Stimulated activated memory B cell treated with anti-CD40 and anti-IgM and Interleukin-4, amounts not matched to agents 10 μg/mL and 1 μg/mL and 100 μg/mL, for 72 hours (primary cell): ENCODE data around the gene GH1.
"Not testable (repeated sequence)": the region's sequence is repeated elsewhere in the genome, so short reads cannot be mapped to it uniquely, and the experiment has no call there.

Source experiments
- ATAC-seq: fragments of 150-1000 bp; cut with Tn5 transposase; 2 replicates; pipeline ENCODE4 v1.10.0; 2021
- H3K27ac Mint-ChIP-seq: one replicate; pipeline ENCODE4 v1.8.0; 2022; ENCODE audit warnings: mild to moderate bottlenecking, mixed read lengths
- H3K27me3 Mint-ChIP-seq: one replicate; pipeline ENCODE4 v1.8.0; 2022; ENCODE audit warnings: mixed read lengths
- H3K36me3 Mint-ChIP-seq: one replicate; pipeline ENCODE4 v1.8.0; 2022; ENCODE audit warnings: mixed read lengths
- H3K4me1 Mint-ChIP-seq: one replicate; pipeline ENCODE4 v1.8.0; 2022; ENCODE audit warnings: mixed read lengths
- H3K4me3 Mint-ChIP-seq: one replicate; pipeline ENCODE4 v1.8.0; 2022; ENCODE audit warnings: mild to moderate bottlenecking, moderate library complexity, mixed read lengths
- H3K9me3 Mint-ChIP-seq: one replicate; pipeline ENCODE4 v1.8.0; 2022; ENCODE audit warnings: mixed read lengths

Gene GH1

DNA sequence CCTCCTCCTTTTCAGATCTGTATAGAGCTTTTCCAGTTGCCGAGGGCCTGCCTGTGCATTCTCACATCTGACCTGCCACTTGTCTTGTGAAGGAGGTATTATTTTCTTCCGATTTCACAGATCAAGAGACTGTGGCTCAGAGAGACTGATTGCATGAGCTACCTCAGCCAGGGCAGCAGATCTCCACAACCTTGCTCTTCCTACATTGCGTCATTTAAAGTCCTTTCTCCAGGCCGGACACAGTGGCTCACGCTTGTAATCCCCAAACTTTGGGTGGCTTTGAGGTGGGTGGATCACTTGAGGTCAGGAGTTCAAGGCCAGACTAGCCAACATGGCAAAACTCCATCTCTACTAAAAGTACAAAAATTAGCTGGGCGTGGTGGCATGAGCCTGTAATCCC lies 1.4 kb upstream of the GH1 start:
- H3K9me3 Mint-ChIP-seq, H3K36me3 Mint-ChIP-seq, ATAC-seq, H3K27me3 Mint-ChIP-seq: not testable (repeated sequence)
- Mint-ChIP-seq H3K27ac (peak overlapping the region; percentile 83), H3K4me3 (peak overlapping the region; percentile 61), H3K4me1 (peaks cover 73% of the 10 kb centered on the region)

DNA sequence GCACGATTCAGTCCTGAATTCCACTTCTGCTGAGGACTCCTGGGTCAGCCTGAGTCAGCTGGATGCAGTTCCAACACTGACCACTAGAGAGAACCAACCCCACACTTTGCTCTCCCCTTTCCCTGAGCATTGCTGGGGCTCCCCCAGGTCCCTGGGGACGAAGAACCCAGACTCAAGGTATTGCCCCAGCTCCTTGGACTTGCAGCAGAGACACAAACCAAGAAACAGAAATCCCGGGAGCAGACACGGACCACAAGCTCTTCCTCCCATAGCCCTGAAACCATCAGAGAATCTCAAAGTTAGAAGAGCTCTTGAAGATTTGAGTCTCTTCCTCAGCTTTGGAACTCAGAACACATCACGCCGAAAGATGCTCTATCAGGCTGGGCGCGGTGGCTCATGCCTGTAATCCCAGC lies 678 bp upstream of the GH1 start:
- Mint-ChIP-seq H3K9me3 (no peaks in the 10 kb centered on the region), H3K27ac (peak overlapping the region; percentile 50), H3K36me3 (no peaks in the 10 kb centered on the region), H3K4me1 (peaks cover 70% of the 10 kb centered on the region), H3K4me3 (peak overlapping the region; percentile 62), H3K27me3 (no peaks in the 10 kb centered on the region)
- ATAC-seq, result peak; percentile 79

DNA sequence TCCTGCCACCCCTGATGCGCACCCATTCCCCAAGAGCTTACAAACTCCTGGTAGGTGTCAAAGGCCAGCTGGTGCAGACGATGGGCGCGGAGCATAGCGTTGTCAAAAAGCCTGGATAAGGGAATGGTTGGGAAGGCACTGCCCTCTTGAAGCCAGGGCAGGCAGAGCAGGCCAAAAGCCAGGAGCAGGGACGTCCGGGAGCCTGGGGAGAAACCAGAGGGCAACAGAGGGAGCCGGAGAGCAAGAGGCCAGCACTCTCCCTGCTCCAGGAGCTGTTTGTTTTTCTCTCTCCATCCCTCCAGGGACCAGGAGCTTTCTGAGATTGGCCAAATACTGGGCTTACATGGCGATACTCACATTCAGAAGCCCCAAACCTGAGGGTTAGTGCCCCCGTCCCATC lies 334 bp downstream of the GH1 start:
- no peak for ATAC-seq
- Mint-ChIP-seq H3K9me3 (no peaks in the 10 kb centered on the region), H3K27me3 (no peaks in the 10 kb centered on the region), H3K27ac (no peak overlapping the region), H3K4me3 (no peak overlapping the region), H3K36me3 (no peaks in the 10 kb centered on the region), H3K4me1 (peaks cover 70% of the 10 kb centered on the region)

DNA sequence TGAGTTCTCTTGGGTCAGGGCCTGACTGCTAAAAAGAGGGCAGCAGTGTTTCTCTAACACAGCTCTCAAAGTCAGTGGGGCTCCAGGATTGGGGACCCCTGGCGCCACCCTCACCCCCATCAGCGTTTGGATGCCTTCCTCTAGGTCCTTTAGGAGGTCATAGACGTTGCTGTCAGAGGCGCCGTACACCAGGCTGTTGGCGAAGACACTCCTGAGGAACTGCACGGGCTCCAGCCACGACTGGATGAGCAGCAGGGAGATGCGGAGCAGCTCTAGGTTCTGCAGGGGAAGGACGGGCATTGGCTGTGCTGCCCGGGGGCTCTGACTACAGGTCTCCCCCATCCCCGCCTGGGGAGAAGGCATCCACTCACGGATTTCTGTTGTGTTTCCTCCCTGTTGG lies 993 bp downstream of the GH1 start:
- no peaks in the 10 kb centered on the region for H3K36me3 Mint-ChIP-seq
- H3K27me3 Mint-ChIP-seq, result no peaks in the 10 kb centered on the region
- no peaks in the 10 kb centered on the region for H3K9me3 Mint-ChIP-seq
- peak overlapping the region; percentile 34 for H3K27ac Mint-ChIP-seq
- H3K4me1 Mint-ChIP-seq, result peaks cover 68% of the 10 kb centered on the region
- ATAC-seq, result no peak
- no peak overlapping the region for H3K4me3 Mint-ChIP-seq

DNA sequence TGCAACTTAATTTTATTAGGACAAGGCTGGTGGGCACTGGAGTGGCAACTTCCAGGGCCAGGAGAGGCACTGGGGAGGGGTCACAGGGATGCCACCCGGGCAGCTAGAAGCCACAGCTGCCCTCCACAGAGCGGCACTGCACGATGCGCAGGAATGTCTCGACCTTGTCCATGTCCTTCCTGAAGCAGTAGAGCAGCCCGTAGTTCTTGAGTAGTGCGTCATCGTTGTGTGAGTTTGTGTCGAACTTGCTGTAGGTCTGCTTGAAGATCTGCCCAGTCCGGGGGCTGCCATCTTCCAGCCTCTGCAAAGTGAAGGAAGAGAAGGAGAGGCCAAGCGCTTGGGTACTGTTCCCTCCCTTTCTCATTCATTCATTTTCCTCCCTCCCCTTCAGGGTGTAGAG lies 1.4 kb downstream of the GH1 start:
- peaks cover 68% of the 10 kb centered on the region for H3K4me1 Mint-ChIP-seq
- not testable (repeated sequence) for H3K27me3 Mint-ChIP-seq, H3K4me3 Mint-ChIP-seq, H3K36me3 Mint-ChIP-seq, H3K9me3 Mint-ChIP-seq, ATAC-seq
- peak overlapping the region; percentile 34 for H3K27ac Mint-ChIP-seq

DNA sequence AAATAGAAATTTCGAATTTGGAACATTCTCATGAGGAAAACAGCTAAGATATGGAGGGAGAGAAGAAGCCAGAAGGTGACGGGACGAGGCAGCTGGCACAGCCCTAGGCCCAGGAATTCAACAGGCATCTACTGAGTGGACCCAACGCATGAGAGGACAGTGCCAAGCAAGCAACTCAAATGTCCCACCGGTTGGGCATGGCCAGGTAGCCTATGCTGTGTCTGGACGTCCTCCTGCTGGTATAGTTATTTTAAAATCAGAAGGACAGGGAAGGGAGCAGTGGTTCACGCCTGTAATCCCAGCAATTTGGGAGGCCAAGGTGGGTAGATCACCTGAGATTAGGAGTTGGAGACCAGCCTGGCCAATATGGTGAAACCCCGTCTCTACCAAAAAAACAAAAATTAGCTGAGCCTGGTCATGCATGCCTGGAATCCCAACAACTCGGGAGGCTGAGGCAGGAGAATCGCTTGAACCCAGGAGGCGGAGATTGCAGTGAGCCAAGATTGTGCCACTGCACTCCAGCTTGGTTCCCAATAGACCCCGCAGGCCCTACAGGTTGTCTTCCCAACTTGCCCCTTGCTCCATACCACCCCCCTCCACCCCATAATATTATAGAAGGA lies 2.0 kb downstream of the GH1 start:
- Mint-ChIP-seq H3K9me3 (no peaks in the 10 kb centered on the region), H3K4me3 (no peak overlapping the region), H3K27me3 (peaks cover under 1% of the 10 kb centered on the region), H3K36me3 (no peaks in the 10 kb centered on the region), H3K27ac (peak overlapping the region; percentile 26), H3K4me1 (peaks cover 69% of the 10 kb centered on the region)
- no peak for ATAC-seq

DNA sequence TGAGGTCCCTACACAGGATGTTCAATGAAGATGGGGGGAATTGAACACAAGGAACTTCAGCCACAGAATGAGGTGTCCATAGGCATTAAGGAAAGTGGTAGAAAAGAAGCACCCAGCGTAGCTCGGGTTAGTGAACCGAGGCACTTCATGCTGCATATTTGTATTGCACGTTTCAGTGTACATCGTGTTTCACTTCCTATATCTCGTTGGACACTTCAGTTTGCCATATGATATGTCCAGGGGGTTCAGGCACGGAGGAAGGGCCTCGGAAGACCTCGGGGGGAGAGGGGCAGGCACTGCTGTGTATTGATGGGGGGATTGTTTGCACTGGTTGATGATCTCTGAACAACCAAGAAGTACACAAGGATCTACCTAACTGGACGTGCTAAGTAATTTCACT lies 2.9 kb downstream of the GH1 start:
- ATAC-seq, result peak; percentile 73
- peak overlapping the region; percentile 26 for H3K27ac Mint-ChIP-seq
- H3K4me3 Mint-ChIP-seq, result peak overlapping the region; percentile 68
- H3K9me3 Mint-ChIP-seq, H3K27me3 Mint-ChIP-seq, H3K36me3 Mint-ChIP-seq: not testable (repeated sequence)
- peaks cover 69% of the 10 kb centered on the region for H3K4me1 Mint-ChIP-seq

DNA sequence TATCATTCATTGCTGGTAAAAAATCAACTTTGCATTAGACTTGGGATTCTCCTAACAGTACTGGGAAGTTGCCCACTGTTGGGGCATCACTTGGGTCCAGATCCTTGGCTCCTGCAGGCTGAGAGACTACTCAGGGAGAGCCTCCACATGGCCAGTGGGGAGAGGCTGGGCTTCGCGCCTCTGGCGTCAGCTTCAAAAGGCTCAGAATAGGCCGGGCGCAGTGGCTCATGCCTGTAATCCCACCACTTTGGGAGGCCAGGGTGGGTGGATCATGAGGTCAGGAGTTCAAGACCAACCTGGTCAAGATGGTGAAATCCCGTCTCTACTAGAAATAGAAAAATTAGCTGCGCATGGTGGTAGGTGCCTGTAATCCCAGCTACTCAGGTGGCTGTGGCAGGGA lies 4.2 kb downstream of the GH1 start:
- Mint-ChIP-seq H3K27me3 (peaks cover 8% of the 10 kb centered on the region), H3K4me3 (no peak overlapping the region), H3K36me3 (no peaks in the 10 kb centered on the region), H3K27ac (peak overlapping the region; percentile 62), H3K4me1 (peaks cover 56% of the 10 kb centered on the region), H3K9me3 (no peaks in the 10 kb centered on the region)
- no peak for ATAC-seq

DNA sequence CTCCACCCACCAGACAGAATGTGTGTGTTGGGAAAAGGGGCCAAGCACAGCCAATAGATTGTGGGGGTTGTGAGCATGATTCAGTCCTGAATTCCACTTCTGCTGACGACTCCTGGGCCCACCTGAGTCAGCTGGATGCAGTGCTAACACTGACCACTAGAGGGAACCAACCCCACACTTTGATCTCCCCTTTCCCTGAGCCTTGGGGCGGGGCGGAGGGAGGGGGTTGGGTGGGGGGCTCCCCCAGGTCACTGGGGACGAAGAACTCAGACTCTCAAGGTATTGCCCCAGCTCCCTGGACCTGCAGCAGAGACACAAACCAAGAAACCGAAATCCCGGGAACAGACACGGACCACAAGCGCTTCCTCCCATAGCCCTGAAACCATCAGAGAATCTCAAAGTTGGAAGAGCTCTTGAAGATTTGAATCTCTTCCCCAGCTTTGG lies 7.0 kb downstream of the GH1 start:
- peak; percentile 56 for ATAC-seq
- H3K27me3 Mint-ChIP-seq, result peaks cover 8% of the 10 kb centered on the region
- no peak overlapping the region for H3K27ac Mint-ChIP-seq
- no peak overlapping the region for H3K4me3 Mint-ChIP-seq
- no peaks in the 10 kb centered on the region for H3K36me3 Mint-ChIP-seq
- H3K4me1 Mint-ChIP-seq, result peaks cover 48% of the 10 kb centered on the region
- H3K9me3 Mint-ChIP-seq, result no peaks in the 10 kb centered on the region

DNA sequence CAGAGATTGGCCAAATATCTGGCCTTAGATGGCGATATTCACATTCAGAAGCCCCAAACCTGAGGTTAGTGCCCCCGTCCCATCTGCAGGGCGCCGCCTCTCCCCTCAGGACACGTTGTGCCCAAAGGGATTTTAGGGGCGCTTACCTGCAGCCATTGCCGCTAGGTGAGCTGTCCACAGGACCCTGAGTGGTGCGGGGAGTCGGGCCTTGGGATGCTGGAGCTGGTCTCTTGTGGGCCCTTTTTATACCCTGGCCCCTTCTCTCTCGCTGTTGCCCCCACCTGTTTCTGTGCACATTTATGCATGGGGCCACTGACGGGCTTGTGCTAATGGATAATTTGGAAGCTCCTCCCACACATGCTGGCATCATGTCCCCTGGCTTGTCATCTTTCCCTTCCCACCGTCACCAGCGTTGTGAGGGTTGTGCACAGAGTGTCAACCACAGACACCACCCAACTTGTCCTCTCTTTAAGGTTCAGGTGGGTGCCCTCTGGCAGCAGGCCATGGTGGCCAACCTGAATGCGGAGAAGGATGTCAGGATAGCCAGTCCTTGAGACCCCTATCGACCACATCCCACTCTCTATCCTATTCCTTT lies 7.5 kb downstream of the GH1 start, which contains the start of gene CSHL1:
CSHL1 (minus strand) TSS at position 218 of the 595 bp plus-strand sequence; CDS start at position 156, 62 bp downstream.
- Mint-ChIP-seq H3K4me3 (no peak within 1 kb of the TSS), H3K27ac (no peak within 1 kb of the TSS), H3K36me3 (no peaks in the 10 kb centered on the region), H3K9me3 (no peaks in the 10 kb centered on the region), H3K27me3 (peaks cover 8% of the 10 kb centered on the region), H3K4me1 (peaks cover 42% of the 10 kb centered on the region)
- ATAC-seq, result no peak

DNA sequence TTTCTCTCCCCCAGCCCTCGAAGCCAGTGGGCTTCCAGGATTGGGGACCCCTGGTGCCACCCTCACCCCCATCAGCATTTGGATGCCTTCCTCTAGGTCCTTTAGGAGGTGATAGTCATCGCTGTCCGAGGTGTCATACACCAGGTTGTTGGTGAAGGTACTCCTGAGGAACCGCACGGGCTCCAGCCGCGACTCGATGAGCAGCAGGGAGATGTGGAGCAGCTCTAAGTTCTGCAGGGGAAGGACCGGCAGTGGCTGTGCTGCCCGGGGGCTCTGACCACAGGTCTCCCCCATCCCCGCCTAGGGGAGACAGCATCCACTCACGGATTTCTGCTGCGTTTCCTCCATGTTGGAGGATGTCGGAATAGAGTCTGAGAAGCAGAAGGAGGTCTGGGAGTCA lies 8.5 kb downstream of the GH1 start:
- peaks cover 8% of the 10 kb centered on the region for H3K27me3 Mint-ChIP-seq
- H3K4me3 Mint-ChIP-seq, result no peak overlapping the region
- no peaks in the 10 kb centered on the region for H3K9me3 Mint-ChIP-seq
- no peak overlapping the region for H3K27ac Mint-ChIP-seq
- peaks cover 33% of the 10 kb centered on the region for H3K4me1 Mint-ChIP-seq
- ATAC-seq, result no peak
- no peaks in the 10 kb centered on the region for H3K36me3 Mint-ChIP-seq

DNA sequence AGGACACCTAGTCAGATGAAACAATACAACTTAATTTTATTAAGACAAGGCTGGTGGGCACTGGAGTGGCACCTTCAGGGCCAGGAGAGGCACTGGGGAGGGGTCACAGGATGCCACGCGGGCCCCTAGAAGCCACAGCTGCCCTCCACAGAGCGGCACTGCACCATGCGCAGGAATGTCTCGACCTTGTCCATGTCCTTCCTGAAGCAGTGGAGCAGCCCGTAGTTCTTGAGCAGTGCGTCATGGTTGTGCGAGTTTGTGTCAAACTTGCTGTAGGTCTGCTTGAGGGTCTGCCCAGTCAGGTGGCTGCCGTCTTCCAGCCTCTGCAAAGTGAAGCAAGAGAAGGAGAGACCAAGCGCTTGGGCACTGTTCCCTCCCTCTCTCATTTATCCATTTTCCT lies 9.1 kb downstream of the GH1 start:
- H3K27me3 Mint-ChIP-seq, H3K9me3 Mint-ChIP-seq, H3K36me3 Mint-ChIP-seq, H3K27ac Mint-ChIP-seq, ATAC-seq, H3K4me3 Mint-ChIP-seq: not testable (repeated sequence)
- peaks cover 32% of the 10 kb centered on the region for H3K4me1 Mint-ChIP-seq

DNA sequence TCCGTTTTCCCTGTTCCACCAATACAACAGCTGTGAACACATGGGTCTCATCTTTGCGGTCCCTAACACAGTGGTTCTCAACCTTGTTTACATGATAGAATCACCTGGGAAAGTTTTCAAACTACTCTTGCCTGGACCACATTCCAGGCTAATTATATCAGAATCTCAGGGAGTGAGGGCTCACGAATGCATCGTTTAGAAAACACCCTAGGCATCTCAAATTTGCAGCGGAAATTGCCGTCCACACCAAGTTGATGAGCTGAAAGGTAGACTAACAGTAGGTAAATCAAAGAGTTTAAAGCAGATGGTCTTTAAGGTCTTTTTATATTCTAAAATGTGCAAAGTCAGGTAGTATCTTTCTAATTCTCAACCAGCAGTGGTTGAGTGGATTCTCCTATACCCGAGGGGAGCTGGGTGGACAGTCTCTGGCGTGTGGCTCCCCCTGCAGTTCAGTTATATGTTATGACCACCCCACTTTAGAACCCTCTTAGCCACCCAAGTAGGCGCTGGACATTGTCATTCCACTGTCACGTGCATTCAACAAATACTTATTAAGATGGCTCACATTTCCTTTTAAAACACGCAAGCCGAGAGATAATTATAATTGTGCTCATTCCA lies 11.4 kb downstream of the GH1 start:
- not testable (repeated sequence) for H3K27ac Mint-ChIP-seq, H3K27me3 Mint-ChIP-seq, H3K4me3 Mint-ChIP-seq, H3K36me3 Mint-ChIP-seq, H3K9me3 Mint-ChIP-seq
- ATAC-seq, result peak; percentile 59
- H3K4me1 Mint-ChIP-seq, result peaks cover 17% of the 10 kb centered on the region

DNA sequence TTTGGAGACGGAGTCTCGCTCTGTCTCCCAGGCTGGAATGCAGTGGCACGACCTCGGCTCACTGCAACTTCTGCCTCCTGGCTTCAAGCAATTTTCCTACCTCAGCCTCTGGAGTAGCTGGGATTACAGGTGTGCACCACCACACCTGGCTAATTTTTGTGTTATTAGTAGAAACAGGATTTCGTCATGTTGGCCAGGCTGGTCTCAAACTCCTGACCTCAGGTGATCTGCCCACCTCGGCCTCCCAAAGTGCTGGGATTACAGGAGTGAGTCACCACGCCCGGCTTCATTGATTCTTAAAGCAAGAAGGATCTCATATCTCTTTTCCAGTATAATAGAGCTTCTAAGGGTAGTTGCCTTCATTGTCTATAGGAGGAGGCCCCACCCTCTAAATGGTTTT lies 13.8 kb downstream of the GH1 start:
- H3K4me3 Mint-ChIP-seq, H3K36me3 Mint-ChIP-seq, H3K9me3 Mint-ChIP-seq, ATAC-seq, H3K4me1 Mint-ChIP-seq, H3K27me3 Mint-ChIP-seq, H3K27ac Mint-ChIP-seq: not testable (repeated sequence)

DNA sequence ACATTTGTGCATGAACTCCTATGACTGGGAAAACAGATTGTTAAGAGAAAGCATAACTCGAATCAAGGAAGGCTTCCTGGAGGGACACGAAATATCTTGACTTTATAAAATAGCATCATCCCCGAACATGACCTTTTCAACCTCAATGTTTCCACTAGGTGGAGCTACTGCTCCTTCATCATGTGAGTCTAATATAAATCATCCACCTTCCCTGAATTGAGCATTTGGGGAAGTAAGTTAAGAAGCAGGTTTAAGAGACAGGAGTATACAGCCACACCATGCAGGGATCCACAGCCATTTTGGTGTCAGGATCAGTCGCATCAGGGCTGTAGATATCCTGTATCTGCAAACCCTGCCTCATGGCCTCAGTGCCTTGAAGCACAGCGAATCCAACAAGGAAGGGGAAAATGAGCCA lies 14.8 kb downstream of the GH1 start:
- H3K27ac Mint-ChIP-seq, H3K4me3 Mint-ChIP-seq: not testable (repeated sequence)
- peak; percentile 79 for ATAC-seq

DNA sequence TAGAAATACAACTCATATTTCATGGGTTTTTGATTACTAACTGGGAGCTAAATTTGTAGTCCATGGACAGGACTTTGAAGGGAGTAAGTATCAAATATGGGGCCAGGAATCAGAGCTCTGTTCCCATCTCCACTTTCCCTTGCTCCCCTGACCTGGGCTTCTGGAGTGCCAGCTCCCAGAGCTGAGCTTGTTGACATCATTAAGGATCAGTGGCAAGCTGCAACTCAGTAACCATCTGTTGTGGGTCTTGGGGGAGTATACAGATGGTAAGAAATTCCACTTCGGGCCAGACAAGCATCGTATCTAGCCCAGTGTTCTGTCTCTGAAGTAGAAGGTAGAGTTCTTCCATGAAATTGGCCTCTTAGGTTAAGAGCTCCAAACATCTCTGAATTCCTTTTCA lies 16.7 kb downstream of the GH1 start:
- not testable (repeated sequence) for ATAC-seq, H3K36me3 Mint-ChIP-seq, H3K4me3 Mint-ChIP-seq, H3K9me3 Mint-ChIP-seq, H3K27ac Mint-ChIP-seq
- H3K27me3 Mint-ChIP-seq, result peaks cover 20% of the 10 kb centered on the region
- H3K4me1 Mint-ChIP-seq, result peaks cover 21% of the 10 kb centered on the region

More for the DNA sequence above, 14.8 kb downstream of the GH1 start:
- not testable (repeated sequence) for H3K9me3 Mint-ChIP-seq, H3K36me3 Mint-ChIP-seq, H3K27me3 Mint-ChIP-seq
- H3K4me1 Mint-ChIP-seq, result peaks cover 15% of the 10 kb centered on the region
